Measurements from ENCODE around the gene CHST9.
"Not testable (repeated sequence)": the region's sequence is repeated elsewhere in the genome, so short reads cannot be mapped to it uniquely, and the experiment has no call there.

The CHST9 gene

DNA sequence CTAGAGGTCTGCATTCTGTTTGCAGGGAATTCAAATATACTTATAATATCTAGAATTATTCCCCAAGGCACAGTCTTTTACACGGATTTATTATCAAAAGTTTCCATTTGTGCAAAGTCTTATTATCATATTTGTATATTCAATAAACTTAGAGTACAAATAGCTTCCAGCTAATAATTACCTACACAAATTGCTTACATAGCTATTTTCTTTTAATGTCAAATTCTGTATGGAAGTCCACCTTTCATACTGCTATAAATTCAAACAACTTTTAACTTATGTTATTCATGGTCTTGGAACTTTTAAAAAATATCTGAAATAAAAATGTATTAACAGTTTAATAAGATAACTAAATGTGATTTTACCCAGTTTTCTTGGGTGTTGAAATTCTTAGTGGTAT lies 13.1 kb downstream of the CHST9 start:
- peak; percentile 74 for FAIRE-seq

DNA sequence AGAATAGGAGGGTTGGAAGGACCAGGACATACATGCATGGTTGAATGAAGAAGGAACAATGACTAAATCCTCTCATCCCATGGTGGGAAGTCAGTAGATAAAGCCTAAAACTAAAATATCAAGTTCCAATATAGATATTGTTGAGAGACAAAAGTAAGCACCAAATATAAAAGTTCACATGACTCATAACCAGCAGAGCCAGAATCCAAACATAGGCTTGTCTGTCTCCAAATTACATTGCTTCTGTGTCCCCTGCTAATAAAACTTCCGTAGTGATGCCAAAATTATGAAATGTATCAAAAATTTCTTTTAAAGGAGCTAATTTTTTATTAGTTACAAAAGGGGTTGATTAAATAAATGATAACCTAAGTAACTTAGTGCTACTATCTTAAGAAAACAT lies 19.7 kb downstream of the CHST9 start:
- no peak for FAIRE-seq

DNA sequence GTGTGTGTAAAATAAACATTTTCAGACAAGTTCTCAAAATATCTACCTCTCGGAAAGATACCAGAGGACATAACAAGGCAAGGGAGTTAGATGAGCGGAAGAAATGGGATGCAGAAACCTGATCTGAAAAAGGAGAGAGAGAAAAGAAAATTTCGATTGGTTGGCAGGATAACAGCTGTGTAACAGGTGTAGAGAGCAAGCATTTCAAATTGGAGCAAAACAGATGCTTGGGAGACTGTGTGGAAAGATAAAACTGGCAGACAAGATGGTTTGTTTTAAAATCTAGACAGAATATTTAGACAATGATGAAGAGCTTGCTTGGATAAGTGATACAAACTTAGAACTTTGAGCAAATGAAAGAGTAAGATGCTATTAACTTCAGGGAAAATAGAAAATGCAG lies 20.2 kb downstream of the CHST9 start:
- no peak for FAIRE-seq

DNA sequence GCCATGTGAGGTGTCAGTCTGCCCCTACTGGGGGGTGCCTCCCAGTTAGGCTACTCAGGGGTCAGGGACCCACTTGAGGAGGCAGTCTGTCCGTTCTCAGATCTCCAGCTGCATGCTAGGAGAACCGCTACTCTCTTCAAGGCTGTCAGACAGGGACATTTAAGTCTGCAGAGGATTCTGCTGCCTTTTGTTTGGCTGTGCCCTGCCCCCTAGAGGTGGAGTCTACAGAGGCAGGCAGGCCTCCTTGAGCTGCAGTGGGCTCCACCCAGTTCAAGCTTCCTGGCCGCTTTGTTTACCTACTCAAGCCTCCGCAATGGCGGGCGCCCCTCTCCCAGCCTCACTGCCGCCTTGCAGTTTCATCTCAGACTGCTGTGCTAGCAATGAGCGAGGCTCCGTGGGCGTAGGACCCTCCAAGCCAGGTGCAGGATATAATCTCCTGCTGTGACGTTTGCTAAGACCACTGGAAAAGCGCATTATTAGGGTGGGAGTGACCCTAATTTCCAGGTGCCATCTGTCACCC lies 21.9 kb downstream of the CHST9 start:
- not testable (repeated sequence) for FAIRE-seq

DNA sequence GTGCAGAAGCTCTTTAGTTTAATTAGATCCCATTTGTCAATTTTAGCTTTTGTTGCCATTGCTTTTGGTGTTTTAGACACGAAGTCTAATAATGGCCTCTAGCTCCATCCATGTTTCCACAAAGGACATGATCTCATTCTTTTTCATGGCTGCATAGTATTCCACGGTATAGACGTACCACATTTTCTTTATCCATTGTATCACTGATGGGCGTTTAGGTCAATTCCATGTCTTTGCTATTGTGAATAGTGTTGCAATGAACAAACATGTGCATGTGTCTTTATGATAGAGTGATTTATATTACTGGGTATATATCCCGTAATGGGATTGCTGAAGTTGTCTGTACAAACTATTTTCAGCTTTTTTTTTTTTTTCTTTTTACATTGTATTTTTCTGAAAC lies 35.9 kb downstream of the CHST9 start:
- FAIRE-seq = peak; percentile 92

DNA sequence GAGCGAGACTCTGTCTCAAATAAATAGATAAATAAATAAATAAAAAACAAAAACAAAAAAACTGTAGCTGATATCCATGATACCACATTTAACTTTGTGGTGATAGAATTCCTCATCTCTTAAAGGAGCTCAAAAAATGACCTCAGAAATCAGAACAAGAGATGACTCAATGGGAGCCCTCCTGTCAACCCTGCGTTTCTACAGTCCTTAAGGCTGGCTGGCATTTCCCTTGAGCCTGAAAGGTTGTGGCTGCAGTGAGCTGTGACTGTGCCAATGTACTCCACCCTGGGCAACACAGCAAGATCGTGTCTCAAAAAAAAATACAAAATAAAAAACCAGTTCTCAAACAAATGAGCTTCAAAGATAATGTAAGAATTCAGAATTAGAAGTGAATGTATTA lies 40.4 kb downstream of the CHST9 start:
- FAIRE-seq = peak; percentile 73

DNA sequence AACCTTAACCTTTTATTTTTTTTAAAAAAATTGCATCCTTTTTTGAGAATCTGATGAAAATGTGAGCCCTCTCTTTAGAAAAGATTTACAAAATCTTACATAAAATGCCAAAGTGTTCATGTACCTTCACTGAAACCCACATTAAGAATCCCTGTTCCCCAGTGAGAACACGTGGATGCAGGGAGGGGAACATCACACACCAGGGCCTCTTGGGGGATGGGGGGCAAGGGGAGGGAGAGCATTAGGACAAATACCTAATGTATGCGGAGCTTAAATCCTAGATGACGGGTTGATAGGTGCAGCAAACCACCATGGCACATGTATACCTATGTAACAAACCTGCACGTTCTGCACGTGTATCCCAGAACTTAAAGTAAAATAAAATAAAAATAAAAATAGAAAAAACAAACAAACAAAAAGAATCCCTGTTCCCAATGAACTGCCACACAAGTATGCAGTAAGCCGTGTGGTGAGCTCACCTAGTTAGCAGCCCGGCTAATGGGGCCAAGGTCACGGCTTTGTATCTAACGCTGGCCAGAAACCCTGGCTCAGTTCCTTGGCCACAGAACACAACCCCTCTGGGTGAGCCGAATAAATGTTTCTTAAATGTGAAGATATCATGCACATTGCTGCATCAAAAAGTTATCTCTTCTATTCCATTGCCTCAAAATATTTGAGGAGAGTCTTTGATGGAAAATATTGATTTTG lies 41.4 kb downstream of the CHST9 start:
- no peak for FAIRE-seq

DNA sequence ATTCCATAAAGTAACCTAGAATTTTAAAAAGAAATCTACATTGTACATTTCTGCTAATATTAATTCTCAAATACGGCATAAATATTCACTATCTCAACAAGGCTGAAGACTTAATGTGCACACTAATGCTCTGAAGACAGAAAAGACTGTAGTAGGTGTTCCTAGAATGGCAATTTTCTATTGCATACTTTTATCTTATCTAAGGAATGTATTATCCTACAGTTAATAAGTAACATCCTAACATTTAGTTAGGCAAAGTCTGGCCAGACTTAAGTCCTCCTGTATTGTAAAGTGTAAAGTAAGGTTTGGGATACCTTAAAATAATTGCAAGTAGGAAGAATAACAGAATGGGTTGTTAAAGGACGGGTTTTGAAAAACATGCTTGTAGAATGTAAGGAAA lies 42.2 kb downstream of the CHST9 start:
- FAIRE-seq = peak; percentile 58

DNA sequence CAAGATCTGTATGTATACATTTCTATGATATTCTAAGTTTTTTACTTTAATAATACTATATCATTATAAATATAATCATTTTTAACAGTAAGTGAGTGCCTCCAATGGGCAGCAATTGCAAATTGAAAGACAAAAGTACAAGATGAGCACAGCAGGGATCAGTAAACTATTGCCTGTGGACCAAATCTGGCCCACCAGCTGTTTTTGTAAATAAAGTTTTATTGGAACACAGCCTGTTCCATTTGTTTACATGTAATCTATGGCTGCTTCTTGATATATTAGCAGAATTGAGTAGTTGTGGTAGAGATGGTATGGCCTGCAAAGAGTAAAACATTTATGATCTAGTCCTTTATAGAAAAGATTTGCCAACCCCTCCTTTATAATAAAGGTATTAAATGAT lies 43.2 kb downstream of the CHST9 start:
- FAIRE-seq = no peak

DNA sequence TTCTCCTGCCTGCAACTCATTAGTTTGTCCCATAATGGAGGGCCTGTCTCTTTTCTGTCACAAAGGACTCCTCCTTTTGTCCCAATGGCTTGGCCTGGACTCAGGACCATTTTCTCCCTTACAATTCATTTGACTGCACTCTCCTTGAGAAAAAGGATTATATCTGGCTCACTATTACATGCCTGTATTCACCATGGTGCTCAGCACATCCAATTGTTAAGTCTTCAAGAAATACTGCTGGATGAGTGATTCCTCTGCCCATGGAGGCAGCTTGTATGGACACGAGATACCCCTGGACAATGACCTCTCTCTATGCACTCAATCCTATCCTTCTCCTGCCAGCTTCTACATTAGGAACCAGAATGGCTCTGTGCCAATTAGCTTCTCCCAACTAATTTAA lies 47.0 kb downstream of the CHST9 start:
- no peak for FAIRE-seq

DNA sequence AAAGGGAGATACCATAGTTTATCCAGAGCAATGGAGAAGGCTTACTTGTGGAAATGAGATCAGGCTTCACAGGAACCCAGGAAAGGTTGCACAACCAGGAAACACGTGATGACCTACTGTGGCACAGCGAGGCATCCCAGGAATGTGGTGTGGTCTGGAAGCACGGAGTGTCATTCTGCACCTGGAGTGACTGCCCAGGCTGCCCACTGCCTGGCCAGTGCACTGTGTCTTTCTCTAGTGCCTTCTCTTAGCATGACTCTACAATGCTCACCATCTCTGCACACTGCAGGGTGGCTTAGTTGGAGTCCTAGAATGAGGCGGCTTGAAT lies 48.9 kb downstream of the CHST9 start:
- FAIRE-seq = no peak

DNA sequence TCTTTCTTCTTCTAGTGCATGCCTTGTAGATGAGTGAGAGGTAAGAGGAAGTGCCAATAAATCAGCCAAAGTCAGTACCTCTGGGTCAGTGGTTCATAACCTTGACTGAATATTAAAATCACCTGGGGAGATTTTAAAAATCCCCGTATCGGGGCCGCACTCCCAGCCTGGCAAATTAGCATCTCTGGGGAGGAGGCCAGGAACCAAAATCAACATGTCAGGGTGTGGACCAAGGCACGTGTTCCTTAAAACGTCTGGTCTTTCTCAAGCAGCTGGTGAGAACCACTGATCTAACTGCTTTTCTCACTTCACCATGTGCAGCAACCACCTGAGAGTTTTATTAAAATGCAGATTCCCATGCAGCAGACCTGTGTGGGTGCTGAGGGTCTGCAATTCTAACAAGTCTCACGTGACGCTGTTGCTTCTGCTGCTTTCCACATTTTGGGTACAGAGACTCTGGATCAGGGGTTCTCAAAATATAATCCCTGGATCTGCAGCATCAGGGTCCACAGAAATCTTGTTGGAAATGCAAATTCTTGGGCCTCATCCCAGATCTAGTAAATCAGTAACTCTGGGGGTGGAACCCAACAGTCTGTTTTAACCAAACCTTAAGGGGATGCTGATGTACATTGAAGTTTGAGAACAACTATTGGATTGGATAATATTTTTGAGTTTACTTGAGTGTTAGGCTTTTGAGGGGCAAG lies 49.5 kb downstream of the CHST9 start:
- no peak for FAIRE-seq

DNA sequence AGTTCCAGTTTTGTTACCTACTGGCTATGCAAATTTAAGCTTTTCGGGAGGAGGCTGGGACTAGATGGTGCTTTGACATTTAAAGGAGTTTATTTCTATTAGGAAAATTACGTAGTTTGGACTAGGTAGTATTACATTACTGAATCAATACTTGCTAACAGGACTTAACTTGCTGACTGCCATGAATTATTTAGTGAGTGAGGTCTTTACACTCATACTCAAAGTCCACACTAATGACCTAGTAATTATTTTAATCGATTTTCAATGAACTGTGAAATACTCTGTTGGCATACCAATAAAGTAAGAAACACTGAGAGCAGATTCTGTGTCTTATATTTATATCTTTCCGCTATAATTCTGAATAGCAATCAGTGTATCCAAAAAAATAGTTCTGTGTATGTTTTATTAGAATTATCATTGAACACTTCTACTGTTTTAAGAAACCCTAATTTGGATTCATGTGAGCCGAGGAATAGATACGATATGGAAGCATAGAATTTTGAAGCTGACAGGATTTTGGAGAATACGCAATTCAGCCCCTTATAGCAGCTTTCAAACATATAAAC lies 55.0 kb downstream of the CHST9 start:
- no peak for FAIRE-seq

DNA sequence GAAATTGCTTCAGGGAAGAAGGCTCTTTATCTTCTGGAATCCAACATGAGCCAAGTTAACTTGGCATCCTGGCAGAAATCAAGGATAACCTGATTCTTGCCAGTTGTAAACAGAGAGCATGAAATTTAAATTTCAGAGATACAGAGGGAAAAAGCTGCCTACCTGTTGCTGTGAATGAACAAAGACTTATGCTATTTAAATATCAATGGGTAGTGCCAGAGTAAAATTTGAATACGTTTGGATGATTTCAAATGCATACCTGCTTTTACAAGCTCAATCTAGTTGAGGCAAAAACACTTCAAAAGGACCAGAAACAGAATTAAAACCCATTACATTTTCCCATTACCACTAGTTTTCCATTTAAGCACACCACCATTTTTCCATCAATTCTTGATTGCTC lies 60.9 kb downstream of the CHST9 start:
- no peak for FAIRE-seq

DNA sequence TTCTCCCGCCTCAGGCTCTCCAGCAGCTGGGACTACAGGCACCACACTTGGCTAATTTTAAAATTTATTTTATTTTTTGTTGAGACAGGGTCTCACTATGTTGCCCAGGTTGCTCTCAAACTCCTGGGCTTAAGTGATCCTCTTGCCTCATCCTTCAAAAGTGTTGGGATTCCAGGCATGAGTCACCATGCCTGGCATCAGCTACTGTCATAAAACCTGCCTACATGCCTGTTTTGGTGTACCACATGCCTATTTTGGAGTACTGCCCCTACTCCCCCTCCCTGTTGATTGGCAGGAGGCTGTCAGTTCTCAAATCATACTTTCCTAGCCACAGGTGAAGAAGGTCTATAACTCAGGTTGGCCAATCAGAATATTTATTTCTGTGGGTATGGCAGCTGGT lies 64.0 kb downstream of the CHST9 start:
- no peak for FAIRE-seq

DNA sequence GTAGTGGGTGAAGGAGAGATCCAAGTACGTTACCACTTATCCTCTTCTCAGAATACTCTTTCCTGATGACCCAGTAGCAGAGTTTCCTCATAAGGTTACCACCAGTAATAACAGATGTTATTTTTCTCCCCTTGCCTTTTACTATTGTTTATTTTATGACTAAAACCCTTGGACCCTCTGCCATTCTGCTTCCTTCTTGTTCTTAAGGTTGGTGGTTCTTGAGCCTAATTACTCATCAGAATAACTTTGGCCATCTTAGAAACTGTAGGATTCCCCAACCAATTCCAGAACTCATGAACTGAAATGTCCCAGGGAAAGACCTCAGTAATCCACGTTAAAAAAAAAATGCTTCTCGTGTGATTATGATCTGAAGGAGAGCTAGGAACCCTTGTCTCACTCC lies 64.9 kb downstream of the CHST9 start:
- FAIRE-seq = no peak

DNA sequence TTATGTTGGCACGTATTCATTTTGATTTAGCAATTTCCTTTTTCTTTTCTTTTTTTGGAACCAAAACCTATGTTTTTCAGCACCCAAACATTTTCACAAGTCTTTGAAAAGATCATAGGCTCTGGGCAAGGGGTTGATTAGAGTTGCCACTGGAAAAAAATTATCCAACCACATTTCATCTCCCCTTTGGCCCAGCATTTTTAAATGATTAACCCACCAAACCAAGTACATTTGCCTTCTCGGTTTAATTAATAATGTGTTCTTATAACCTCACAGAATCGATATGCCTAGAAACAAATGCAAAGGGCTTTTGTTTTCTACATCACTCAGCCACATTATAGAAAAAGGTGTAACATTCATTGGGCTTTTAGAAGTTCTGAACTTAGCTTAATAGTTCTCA lies 66.1 kb downstream of the CHST9 start:
- FAIRE-seq = no peak

DNA sequence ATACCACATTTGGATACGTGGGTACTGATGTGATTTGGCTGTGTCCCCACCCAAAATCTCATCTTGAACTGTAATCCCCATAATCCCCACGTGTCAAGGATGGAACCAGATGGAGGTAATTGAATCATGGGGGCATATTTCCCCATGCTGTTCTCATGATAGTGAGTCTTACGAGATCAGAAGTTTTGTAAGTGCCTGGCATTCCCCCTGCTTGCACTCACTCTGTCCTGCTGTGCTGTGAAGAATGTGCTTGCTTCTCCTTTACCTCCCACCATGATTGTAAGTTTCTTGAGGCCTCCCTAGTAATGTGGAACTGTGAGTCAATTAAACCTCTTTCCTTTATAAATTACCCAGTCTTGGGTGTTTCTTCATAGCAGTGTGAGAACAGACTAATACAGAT lies 70.3 kb downstream of the CHST9 start:
- FAIRE-seq = no peak

DNA sequence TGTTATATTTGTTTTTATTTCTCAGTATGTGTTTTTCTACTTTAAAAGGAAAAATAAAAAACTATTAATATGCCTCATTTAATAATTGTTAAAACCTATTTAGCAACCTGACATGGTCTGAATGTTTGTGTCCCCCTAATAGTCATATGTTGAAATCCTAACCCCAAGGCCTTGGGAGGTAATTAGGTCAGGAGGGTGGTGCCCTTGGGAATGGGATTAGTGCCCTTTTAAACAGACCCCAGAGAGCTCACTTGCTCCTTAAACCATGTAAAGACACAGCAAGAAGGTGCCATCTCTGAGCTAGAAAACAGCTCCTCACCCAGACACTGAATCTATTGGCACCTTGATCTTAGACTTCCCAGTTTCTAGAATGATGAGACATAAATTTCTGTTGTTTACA lies 71.8 kb downstream of the CHST9 start:
- FAIRE-seq = peak; percentile 75

DNA sequence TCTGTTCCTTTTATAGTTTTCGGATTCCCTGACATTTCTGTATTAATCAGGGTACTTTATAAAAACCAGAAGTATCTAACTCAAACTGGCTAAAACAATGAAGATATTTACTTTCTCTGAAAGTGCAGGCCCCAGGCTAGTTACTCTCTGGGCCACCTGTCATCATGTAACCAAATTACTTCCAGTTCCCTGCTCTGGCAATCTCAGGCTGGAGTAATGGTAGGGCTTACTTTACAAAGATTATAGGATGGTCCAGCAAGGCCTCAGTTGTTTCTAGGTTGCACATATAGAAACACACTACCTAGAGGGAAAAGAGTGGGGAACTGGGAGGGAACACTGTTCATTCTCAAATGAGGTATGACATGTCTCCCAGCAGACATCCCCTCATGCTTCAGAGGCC lies 74.8 kb downstream of the CHST9 start:
- FAIRE-seq = peak; percentile 70

DNA sequence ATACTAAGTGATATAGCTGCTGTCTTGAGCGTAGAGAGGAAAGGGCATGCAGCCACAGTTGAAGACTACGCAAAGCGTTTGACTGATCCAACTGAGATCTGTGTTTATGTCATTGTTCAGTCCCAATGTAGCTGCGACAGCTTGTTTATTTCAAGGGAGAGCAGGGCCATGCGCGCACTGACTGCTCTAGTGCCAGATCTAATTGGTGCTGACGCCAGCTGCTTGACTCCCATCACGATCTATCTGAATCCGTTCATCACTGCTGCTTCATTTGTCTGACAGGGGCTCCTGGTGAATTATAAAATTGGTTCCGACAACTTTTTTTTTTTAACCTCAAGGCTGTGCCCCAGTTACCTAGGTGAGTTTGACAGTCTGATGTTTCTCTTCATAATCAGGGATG lies 75.7 kb downstream of the CHST9 start:
- FAIRE-seq = peak; percentile 94

DNA sequence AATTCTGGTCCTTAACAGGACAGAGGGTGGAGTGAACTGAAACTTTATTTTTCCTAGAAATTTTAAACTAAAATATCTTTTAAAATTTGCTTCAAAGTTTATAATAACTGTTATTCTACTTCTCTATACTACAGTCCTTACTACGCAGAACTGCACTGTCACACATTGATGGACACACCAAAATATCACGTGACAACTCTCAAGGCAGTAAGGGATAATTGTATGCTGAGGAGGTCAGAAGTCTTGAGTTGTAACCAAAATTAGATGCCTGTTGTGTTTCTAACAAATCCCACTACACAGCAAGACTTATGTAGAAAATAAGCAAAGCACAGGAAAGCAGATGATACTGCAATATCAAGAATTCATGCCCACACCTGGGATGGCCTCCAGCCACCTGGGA lies 76.3 kb downstream of the CHST9 start:
- peak; percentile 5 for FAIRE-seq

DNA sequence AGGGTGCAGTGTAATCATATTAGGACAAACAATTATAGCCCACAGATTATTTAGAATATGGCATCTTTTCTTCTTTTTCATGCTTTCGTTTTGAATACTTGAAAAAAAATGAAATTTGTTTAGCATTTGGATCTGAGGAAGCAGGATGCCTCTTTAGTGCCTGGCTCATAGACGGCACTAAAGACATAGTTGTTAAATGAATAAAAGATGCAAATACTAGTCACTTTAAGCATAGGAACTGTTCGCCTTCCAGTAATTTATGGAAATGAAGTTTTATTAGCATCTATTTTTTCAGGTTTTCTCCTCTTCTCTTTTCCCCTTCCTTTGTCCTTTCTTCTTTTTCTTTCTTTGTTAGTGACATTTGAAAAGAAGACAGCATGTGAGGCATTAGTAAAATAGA lies 80.4 kb downstream of the CHST9 start:
- no peak for FAIRE-seq

DNA sequence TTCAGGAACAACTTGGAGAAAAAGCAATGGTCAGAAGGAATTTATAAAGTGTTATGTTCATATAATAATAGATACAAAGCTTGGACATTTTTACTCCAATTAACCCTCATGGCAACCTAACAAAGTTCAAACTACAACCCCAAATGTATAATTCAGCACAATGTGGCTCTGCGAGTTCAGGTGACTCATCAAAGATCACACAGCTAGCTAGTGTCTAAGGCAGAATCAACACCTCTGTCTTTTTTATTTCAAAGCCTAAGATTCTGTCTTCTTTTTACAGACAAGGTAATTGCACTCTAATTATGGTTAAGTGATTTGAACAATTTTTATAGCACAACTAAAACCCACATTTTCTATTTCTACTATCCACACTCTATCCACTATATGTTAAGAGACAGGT lies 90.5 kb downstream of the CHST9 start:
- FAIRE-seq = peak; percentile 64

DNA sequence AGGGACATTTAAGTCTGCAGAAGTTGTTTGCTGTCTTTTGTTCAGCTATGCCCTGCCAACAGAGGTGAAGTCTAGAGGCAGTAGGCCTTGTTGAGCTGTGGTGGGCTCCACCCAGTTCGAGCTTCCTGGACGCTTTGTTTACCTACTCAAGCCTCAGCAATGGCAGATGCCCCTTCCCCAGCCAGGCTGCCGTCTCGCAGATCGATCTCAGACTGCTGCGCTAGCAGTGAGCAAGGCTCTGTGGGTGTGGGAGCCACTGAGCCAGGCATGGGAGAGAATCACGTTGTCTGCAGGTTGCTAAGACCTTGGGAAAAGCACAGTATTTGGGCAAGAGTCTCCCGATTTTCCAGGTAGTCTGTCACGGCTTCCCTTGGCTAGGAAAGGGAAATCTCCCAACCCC lies 91.8 kb downstream of the CHST9 start:
- not testable (repeated sequence) for FAIRE-seq
